Thyroid gland (tissue), 4 donors: ENCODE measurements around the gene CGRRF1. TPM values are rescaled to one million over a fixed set of nuclear protein-coding genes. Genes with fewer than 3 reads are reported as not detected.

Source experiments
- DNase-seq, 2 donors: peaks; one replicate each; pipeline ENCODE4 v3.0.0-alpha.2; 2019
- H3K27ac ChIP-seq, 3 donors: fragments of 200-600 bp; sonication (generic); 1 replicate in 2 of 3; 2 replicates in 1 of 3; pipeline ENCODE4 v1.5.1; 2016 to 2019; ENCODE audit warnings: mild to moderate bottlenecking in 1 of 3, moderate library complexity in 1 of 3
- H3K27me3 ChIP-seq: fragments of 200-600 bp; sonication (generic); one replicate; pipeline ENCODE4 v1.5.1; 2019
- H3K36me3 ChIP-seq, 2 donors: fragments of 200-600 bp; sonication (generic); one replicate each; pipeline ENCODE4 v1.5.1; 2016 to 2019
- H3K4me1 ChIP-seq, 2 donors: fragments of 200-600 bp; sonication (generic); one replicate each; pipeline ENCODE4 v1.5.1; 2017 to 2019
- H3K4me3 ChIP-seq, 3 donors: fragments of 200-600 bp; sonication (generic); replicated peaks in 1 of 3; 1 replicate in 2 of 3; 2 replicates in 1 of 3; pipeline ENCODE4 v1.5.1; 2016; ENCODE audit warnings: mild to moderate bottlenecking in 1 of 3
- H3K9me3 ChIP-seq: fragments of 200-600 bp; sonication (generic); one replicate; pipeline ENCODE4 v1.5.1; 2017
- POLR2A ChIP-seq, 2 donors: fragments of 450-650 bp; IDR thresholded peaks; one replicate each; pipeline ENCODE4 v1.6.1; 2017; ENCODE audit warnings: antibody characterized with exemption in 2 of 2, mild to moderate bottlenecking in 2 of 2, moderate library complexity in 1 of 2
- WGBS, 2 donors: methylation state at CpG; one replicate each; pipeline ENCODE4 v1.1.5; 2017; 5-methylcytosine and 5-hydroxymethylcytosine counted together
- intact Hi-C: fragments of 100-400 bp; cut with DNase I; formaldehyde crosslinking; loops from one replicate; pipeline ENCODE4 v1.15.1; 2023
- total RNA-seq, 4 donors: library from RNA; depleted of rRNA; stranded (reverse); fragments of >200 nt; gene quantifications; one replicate each; pipeline ENCODE4 v1.2.3, GENCODE V29; 2016
- TF ChIP-seq, protein P1 (sequence below), 6 experiments: fragments of 200-600 bp in 3 of 6; fragments of 450-650 bp in 3 of 6; sonication (generic) in 3 of 6; IDR thresholded peaks; one replicate each; pipeline ENCODE4 v1.5.1; 2016 to 2019; ENCODE audit warnings: antibody characterized with exemption in 6 of 6, mild to moderate bottlenecking in 2 of 6, inconsistent platforms in 1 of 6, moderate library complexity in 1 of 6

CGRRF1 gene
- total RNA-seq, 4 donors from 2014 or later: 21.7 to 42.6 (median 25.8) TPM

DNA sequence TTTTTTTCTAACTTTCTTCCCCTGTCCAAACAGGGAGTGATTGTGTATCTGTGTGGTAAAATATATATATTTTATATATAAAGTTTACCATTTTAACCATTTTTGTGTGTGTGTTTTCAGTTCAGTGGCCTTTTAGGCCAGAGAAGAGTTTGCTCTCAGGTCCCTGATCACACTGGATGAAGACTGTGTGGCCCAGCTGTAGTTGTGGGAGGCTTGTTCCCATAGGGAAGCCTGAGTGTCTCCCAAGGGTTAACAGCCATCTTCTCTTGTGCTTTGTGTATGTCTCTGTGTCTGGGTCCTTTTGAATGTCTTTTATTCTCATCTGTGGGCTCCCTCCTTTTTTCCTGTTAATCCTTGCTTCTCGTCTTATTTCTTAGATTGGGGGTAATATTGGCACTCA is 23.4 kb downstream of the CGRRF1 start:
- H3K4me1 ChIP-seq: no peaks in the 10 kb centered on the region
- TF ChIP-seq, protein P1, sequence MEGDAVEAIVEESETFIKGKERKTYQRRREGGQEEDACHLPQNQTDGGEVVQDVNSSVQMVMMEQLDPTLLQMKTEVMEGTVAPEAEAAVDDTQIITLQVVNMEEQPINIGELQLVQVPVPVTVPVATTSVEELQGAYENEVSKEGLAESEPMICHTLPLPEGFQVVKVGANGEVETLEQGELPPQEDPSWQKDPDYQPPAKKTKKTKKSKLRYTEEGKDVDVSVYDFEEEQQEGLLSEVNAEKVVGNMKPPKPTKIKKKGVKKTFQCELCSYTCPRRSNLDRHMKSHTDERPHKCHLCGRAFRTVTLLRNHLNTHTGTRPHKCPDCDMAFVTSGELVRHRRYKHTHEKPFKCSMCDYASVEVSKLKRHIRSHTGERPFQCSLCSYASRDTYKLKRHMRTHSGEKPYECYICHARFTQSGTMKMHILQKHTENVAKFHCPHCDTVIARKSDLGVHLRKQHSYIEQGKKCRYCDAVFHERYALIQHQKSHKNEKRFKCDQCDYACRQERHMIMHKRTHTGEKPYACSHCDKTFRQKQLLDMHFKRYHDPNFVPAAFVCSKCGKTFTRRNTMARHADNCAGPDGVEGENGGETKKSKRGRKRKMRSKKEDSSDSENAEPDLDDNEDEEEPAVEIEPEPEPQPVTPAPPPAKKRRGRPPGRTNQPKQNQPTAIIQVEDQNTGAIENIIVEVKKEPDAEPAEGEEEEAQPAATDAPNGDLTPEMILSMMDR (IDR thresholded peaks at IDR 0.05): no peak
- TF ChIP-seq POLR2A (IDR thresholded peaks at IDR 0.05): no peak
- H3K27me3 ChIP-seq: no peaks in the 10 kb centered on the region
- no peaks in the 10 kb centered on the region for H3K9me3 ChIP-seq
- no peak for DNase-seq
- WGBS, 2 donors: 94% methylated on average over 1 of the region's 1 CpG
- no peak overlapping the region for H3K27ac ChIP-seq
- intact Hi-C loops: no loop called here
- peaks cover 0 to 4% of the 10 kb centered on the region in 2 donors for H3K36me3 ChIP-seq
- no peak overlapping the region for H3K4me3 ChIP-seq

DNA sequence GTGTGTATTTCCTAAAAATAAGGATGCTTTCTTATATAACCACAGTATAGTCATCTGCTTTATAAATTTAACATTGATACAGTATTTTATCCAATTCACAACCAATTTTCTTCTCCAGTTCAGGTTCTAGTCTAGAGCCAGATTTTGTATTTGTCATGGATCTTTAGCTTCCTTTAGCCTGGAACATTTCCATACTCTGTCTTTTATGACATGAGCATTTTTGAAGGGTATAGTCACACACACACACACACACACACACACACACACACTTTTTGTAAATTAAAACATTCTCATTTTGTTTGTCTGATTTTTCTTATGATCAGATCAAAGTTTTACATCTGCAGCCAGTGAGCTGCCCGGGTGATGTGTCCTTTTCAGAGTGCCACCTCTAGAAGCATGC is 25.4 kb downstream of the CGRRF1 start:
- Histone ChIP-seq H3K27ac (no peak overlapping the region), H3K4me3 (no peak overlapping the region), H3K36me3 (peaks cover 0 to 11% of the 10 kb centered on the region in 2 donors), H3K27me3 (no peaks in the 10 kb centered on the region), H3K4me1 (no peaks in the 10 kb centered on the region), H3K9me3 (no peaks in the 10 kb centered on the region)
- TF ChIP-seq, protein P1 (IDR thresholded peaks at IDR 0.05): no peak
- no peak for TF ChIP-seq POLR2A (IDR thresholded peaks at IDR 0.05)
- intact Hi-C loops: no loop called here
- no peak for DNase-seq
- WGBS, 2 donors: 86 to 95% methylated on average over 1 of the region's 1 CpG

DNA sequence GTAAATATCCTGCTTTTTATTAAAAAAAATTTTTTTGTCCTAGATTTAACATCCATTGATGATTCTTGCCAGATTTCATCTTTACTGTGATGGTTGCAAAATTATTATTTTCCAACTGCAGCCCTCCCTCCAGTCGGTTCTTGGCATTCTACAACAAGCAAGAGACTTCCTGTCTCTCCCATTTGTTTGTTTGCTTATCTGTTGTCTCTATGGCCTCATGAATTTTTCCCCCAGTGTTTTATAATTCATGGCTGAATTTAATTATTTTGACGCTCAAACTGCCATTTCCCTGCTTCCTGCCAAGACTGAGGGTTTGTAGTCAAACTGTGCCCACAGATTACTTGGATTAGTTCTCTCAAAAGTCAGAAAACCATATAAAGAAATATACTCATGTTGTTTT is 25.9 kb downstream of the CGRRF1 start:
- no peaks in the 10 kb centered on the region for H3K27me3 ChIP-seq
- 66 to 67% methylated on average over 2 of the region's 2 CpGs for WGBS, 2 donors
- H3K9me3 ChIP-seq: no peaks in the 10 kb centered on the region
- TF ChIP-seq, protein P1 (IDR thresholded peaks at IDR 0.05): no peak
- no peak for TF ChIP-seq POLR2A (IDR thresholded peaks at IDR 0.05)
- no peak for DNase-seq
- no peaks in the 10 kb centered on the region for H3K4me1 ChIP-seq
- intact Hi-C loops: no loop called here
- H3K36me3 ChIP-seq: peaks cover 0 to 11% of the 10 kb centered on the region in 2 donors
- H3K27ac ChIP-seq: no peak overlapping the region
- H3K4me3 ChIP-seq: no peak overlapping the region

DNA sequence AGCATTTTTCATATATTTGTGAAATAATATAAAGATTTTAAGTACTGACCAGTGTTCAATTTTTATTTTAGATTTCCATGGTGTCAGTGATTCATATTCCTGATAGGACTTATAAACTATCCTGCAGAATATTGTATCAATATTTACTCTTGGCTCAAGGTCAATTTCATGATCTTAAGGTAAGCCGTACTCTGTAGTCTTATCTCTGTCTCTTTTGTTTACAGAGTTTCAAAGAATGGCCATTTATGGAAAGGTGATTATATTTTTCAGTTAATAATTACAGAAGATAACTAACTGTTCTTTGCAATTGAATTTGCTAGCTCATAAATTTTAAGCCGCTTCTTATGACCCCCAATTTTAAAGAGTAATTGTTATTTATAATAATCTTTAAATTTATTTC is 27.9 kb downstream of the CGRRF1 start:
- Histone ChIP-seq H3K4me3 (no peak overlapping the region), H3K9me3 (no peaks in the 10 kb centered on the region), H3K27ac (no peak overlapping the region), H3K36me3 (peaks cover 0 to 11% of the 10 kb centered on the region in 2 donors), H3K4me1 (no peaks in the 10 kb centered on the region), H3K27me3 (no peaks in the 10 kb centered on the region)
- intact Hi-C loops: no loop called here
- WGBS, 2 donors: 96 to 97% methylated on average over 2 of the region's 2 CpGs
- no peak for TF ChIP-seq POLR2A (IDR thresholded peaks at IDR 0.05)
- TF ChIP-seq, protein P1 (IDR thresholded peaks at IDR 0.05): no peak
- no peak for DNase-seq

DNA sequence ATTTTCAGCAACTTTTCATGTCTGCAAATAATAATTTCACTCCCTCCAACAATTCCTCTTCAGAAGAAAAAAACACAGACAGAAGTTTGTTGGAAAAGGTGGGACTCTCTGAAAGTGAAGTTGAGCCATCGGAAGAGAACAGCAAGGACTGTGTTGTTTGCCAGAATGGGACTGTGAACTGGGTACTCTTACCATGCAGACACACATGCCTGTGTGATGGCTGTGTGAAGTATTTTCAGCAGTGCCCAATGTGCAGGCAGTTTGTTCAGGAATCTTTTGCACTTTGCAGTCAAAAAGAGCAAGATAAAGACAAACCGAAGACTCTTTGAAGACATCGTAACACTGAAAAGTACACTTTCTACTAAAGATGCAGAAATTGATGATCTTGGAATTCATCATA is 28.3 kb downstream of the CGRRF1 start:
- intact Hi-C loops: no loop called here
- Histone ChIP-seq H3K36me3 (peaks cover 0 to 11% of the 10 kb centered on the region in 2 donors), H3K27ac (no peak overlapping the region), H3K27me3 (no peaks in the 10 kb centered on the region), H3K4me3 (no peak overlapping the region), H3K9me3 (no peaks in the 10 kb centered on the region), H3K4me1 (no peaks in the 10 kb centered on the region)
- DNase-seq: no peak
- TF ChIP-seq POLR2A (IDR thresholded peaks at IDR 0.05): no peak
- TF ChIP-seq, protein P1 (IDR thresholded peaks at IDR 0.05): no peak
- whole genome bisulfite sequencing, 2 donors: 94 to 96% methylated on average over 3 of the region's 3 CpGs
